Measurements from ENCODE around the gene SRBD1. TPM values are rescaled to one million over a fixed set of nuclear protein-coding genes. Genes with fewer than 3 reads are reported as not detected.

SRBD1 gene
- polyA plus RNA-seq, 1 donor from 2014 or later = 5.3 TPM

DNA sequence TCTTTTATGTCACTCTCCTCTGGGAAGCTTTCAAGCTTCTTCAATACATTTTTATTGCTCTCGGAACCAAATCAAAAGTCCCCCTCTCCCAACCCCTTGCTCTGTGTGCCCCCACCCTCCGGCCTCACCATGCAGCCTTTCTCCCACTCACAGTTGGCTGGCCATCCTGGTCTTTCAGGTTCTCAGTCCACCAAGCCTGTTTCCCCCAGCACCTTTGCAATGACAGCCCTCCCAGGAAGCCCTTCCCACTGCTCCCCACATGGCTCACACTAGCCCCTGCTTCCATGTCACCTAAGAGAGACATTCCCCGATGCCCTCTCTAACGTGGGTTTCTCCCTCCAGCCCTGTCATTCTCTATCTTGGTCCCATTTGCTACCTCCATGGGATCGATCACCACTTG is 266.6 kb downstream of the SRBD1 start:
- Histone ChIP-seq H3K9me3 (ENCODE audit: low read length) (no peaks in the 10 kb centered on the region), H3K9me2 (ENCODE audit: insufficient read depth, low read length) (no peaks in the 10 kb centered on the region), H3K27ac (ENCODE audit: low read length) (no peak overlapping the region), H3K4me3 (ENCODE audit: low read length) (no peak overlapping the region), H3K79me2 (replicated peaks; ENCODE audit: insufficient read depth, low read length) (no peaks in the 10 kb centered on the region), H3K9ac (ENCODE audit: low read length) (no peak overlapping the region), H2AFZ (ENCODE audit: low read depth, low read length) (no peak overlapping the region), H3F3A (ENCODE audit: insufficient read depth, low read length, poor library complexity, severe bottlenecking) (no peaks in the 10 kb centered on the region), H3K4me2 (ENCODE audit: low read length) (no peak overlapping the region), H4K20me1 (ENCODE audit: insufficient read depth) (no peaks in the 10 kb centered on the region), H3K36me3 (ENCODE audit: insufficient read depth, low read length) (no peaks in the 10 kb centered on the region), H3K27me3 (ENCODE audit: insufficient read depth, low read depth, low read length) (no peaks in the 10 kb centered on the region)
- TF ChIP-seq TAF1 (IDR thresholded peaks at IDR 0.05; ENCODE audit: low read depth) (no peak), EP300 (conservative IDR thresholded peaks at IDR 0.05; ENCODE audit: poor library complexity, severe bottlenecking) (no peak), RAD21 (conservative IDR thresholded peaks at IDR 0.05) (no peak), EZH2 (IDR thresholded peaks at IDR 0.05; ENCODE audit: borderline replicate concordance, insufficient read depth, low read length, poor library complexity, severe bottlenecking) (no peak), POLR2AphosphoS5 (IDR thresholded peaks at IDR 0.05) (no peak), MXI1 (conservative IDR thresholded peaks at IDR 0.05; ENCODE audit: poor library complexity, severe bottlenecking) (no peak), SMC3 (conservative IDR thresholded peaks at IDR 0.05; ENCODE audit: poor library complexity) (no peak)
- TF ChIP-seq, protein P1, sequence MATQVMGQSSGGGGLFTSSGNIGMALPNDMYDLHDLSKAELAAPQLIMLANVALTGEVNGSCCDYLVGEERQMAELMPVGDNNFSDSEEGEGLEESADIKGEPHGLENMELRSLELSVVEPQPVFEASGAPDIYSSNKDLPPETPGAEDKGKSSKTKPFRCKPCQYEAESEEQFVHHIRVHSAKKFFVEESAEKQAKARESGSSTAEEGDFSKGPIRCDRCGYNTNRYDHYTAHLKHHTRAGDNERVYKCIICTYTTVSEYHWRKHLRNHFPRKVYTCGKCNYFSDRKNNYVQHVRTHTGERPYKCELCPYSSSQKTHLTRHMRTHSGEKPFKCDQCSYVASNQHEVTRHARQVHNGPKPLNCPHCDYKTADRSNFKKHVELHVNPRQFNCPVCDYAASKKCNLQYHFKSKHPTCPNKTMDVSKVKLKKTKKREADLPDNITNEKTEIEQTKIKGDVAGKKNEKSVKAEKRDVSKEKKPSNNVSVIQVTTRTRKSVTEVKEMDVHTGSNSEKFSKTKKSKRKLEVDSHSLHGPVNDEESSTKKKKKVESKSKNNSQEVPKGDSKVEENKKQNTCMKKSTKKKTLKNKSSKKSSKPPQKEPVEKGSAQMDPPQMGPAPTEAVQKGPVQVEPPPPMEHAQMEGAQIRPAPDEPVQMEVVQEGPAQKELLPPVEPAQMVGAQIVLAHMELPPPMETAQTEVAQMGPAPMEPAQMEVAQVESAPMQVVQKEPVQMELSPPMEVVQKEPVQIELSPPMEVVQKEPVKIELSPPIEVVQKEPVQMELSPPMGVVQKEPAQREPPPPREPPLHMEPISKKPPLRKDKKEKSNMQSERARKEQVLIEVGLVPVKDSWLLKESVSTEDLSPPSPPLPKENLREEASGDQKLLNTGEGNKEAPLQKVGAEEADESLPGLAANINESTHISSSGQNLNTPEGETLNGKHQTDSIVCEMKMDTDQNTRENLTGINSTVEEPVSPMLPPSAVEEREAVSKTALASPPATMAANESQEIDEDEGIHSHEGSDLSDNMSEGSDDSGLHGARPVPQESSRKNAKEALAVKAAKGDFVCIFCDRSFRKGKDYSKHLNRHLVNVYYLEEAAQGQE (IDR thresholded peaks at IDR 0.05; ENCODE audit: borderline replicate concordance) = no peak
- TF ChIP-seq, protein P2, sequence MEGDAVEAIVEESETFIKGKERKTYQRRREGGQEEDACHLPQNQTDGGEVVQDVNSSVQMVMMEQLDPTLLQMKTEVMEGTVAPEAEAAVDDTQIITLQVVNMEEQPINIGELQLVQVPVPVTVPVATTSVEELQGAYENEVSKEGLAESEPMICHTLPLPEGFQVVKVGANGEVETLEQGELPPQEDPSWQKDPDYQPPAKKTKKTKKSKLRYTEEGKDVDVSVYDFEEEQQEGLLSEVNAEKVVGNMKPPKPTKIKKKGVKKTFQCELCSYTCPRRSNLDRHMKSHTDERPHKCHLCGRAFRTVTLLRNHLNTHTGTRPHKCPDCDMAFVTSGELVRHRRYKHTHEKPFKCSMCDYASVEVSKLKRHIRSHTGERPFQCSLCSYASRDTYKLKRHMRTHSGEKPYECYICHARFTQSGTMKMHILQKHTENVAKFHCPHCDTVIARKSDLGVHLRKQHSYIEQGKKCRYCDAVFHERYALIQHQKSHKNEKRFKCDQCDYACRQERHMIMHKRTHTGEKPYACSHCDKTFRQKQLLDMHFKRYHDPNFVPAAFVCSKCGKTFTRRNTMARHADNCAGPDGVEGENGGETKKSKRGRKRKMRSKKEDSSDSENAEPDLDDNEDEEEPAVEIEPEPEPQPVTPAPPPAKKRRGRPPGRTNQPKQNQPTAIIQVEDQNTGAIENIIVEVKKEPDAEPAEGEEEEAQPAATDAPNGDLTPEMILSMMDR (IDR thresholded peaks at IDR 0.05; ENCODE audit: poor library complexity, severe bottlenecking) = no peak

DNA sequence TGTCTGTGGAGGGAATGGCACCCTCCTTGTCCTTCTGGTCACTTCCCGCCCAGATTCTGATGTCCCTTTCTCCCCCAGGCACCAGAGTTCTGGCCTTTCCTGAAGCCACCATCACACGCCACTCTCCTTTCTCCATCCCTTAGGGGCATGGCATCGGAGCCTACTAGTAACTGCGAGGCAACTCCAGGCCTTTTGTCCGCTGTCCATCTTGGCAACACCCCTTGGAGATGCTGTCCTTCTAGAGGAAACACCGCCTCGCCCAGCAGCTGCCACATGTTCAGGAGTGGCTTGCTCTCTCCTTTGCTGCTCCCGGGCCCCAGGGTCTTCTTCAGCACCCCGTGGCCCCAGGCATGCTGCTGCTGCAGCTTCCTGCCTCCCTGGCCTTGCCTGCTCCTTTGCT is 267.0 kb downstream of the SRBD1 start:
- H2AFZ ChIP-seq (ENCODE audit: low read depth, low read length) = no peak overlapping the region
- H3K79me2 ChIP-seq (replicated peaks; ENCODE audit: insufficient read depth, low read length) = no peaks in the 10 kb centered on the region
- no peaks in the 10 kb centered on the region for H3K36me3 ChIP-seq (ENCODE audit: insufficient read depth, low read length)
- H3K9me2 ChIP-seq (ENCODE audit: insufficient read depth, low read length) = no peaks in the 10 kb centered on the region
- no peaks in the 10 kb centered on the region for H3K27me3 ChIP-seq (ENCODE audit: insufficient read depth, low read depth, low read length)
- no peak overlapping the region for H3K4me3 ChIP-seq (ENCODE audit: low read length)
- TF ChIP-seq, protein P2 (IDR thresholded peaks at IDR 0.05; ENCODE audit: poor library complexity, severe bottlenecking) = no peak
- TF ChIP-seq EZH2 (IDR thresholded peaks at IDR 0.05; ENCODE audit: borderline replicate concordance, insufficient read depth, low read length, poor library complexity, severe bottlenecking) (no peak), RAD21 (conservative IDR thresholded peaks at IDR 0.05) (no peak), TAF1 (IDR thresholded peaks at IDR 0.05; ENCODE audit: low read depth) (no peak), EP300 (conservative IDR thresholded peaks at IDR 0.05; ENCODE audit: poor library complexity, severe bottlenecking) (no peak), MXI1 (conservative IDR thresholded peaks at IDR 0.05; ENCODE audit: poor library complexity, severe bottlenecking) (no peak)
- TF ChIP-seq, protein P1 (IDR thresholded peaks at IDR 0.05; ENCODE audit: borderline replicate concordance) = no peak
- H3K4me2 ChIP-seq (ENCODE audit: low read length) = no peak overlapping the region
- no peaks in the 10 kb centered on the region for H4K20me1 ChIP-seq (ENCODE audit: insufficient read depth)
- no peak overlapping the region for H3K9ac ChIP-seq (ENCODE audit: low read length)
- H3F3A ChIP-seq (ENCODE audit: insufficient read depth, low read length, poor library complexity, severe bottlenecking) = no peaks in the 10 kb centered on the region
- no peak overlapping the region for H3K27ac ChIP-seq (ENCODE audit: low read length)
- H3K9me3 ChIP-seq (ENCODE audit: low read length) = no peaks in the 10 kb centered on the region

All from neural cell (in vitro differentiated cells).